GM21619 (cell line): ENCODE results near the gene ABCA1.
"Not testable (repeated sequence)": the region's sequence is repeated elsewhere in the genome, so short reads cannot be mapped to it uniquely, and the experiment has no call there.

Experiments used
- ATAC-seq: cut with Tn5 transposase; IDR thresholded peaks from one replicate; pipeline ENCODE4 v1.9.1; 2021; ENCODE audit not compliant: unreplicated experiment

The ABCA1 gene

DNA sequence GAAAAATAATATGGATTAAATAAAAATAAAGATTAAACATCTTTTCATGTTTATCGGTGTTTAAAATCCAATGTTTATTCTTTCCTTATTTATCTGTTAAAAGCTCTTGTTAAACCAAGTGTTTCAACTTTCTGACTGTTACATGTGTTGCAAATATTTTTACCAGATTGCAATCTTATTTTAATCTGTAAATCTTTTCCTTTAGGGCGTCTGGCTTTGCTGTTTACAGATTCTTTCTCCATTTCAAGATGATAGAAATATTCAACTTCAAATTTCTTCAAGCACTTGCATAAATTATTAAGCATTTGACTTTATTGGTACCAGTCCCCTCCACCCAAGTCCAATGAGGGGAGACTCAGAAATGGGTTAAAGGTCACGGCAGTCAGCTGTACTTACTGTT lies 16.9 kb upstream of the ABCA1 start:
- no peak for ATAC-seq

DNA sequence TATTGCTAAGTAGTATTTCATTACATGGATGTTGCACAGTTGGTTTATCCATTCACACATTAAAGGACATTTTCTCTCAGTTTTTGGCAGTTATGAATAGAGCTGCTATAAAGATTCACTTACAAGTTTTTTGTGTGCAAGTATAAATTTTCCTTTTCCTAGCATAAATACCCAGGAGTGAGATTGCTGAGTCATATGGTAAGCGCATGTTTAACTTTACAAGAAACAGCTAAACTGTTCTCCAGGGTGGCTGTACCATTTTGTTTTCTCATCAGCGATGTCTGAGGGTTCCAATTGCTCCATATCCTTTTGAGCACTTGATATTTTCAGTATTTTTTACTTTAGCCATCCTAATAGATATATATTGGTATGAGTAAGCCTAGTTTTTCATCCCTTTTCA lies 16.4 kb upstream of the ABCA1 start:
- ATAC-seq: no peak

DNA sequence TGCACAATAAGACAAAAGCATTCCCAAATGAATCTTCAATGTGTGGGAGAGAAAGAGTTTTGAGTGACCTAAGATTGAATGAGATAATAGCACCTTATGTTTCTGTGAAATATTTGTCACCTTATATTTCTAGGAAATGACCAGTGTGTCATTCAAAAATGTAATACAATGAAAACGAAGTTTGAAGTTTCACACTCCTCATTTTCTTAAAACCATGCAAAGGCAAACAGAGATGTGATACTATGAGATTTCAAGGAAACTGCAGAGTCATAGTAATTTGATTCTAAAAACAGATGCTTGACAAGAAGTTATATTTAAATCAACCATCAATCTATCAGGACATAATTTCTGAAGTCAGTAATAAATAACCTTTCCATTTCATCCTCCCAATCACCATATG lies 13.6 kb upstream of the ABCA1 start:
- ATAC-seq: no peak

DNA sequence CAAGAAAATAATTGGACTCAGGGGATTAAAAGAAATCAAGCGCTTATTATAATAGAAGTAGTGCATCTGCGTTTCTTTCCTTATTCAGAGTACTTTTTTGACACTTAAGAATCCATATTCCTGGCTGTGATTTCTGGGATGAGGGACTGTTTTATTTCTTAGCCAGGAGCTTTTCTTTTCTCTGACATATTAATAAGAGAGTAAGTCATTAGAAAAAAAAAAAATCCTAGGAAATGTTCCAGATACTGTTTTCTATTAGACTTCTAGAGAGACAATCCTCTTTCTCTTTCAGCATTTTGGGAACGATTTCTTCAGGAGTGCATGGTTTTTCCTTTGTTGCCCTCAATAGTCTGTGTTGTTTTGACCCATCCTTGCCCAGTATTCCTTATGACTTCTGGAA lies 8.3 kb upstream of the ABCA1 start:
- no peak for ATAC-seq

DNA sequence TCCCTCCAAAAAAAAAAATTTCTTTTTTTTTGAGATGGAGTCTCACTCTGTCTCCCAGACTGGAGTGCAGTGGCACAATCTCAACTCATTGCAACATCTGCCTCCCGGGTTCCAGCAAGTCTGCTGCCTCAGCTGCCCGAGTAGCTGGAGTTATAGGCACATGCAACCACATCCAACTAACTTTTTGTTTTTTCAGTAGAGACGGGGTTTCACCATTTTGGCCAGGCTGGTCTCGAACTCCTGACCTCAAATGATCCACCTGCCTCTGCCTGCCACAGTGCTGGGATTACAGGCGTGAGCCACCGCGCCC lies 7.5 kb upstream of the ABCA1 start:
- ATAC-seq: not testable (repeated sequence)

DNA sequence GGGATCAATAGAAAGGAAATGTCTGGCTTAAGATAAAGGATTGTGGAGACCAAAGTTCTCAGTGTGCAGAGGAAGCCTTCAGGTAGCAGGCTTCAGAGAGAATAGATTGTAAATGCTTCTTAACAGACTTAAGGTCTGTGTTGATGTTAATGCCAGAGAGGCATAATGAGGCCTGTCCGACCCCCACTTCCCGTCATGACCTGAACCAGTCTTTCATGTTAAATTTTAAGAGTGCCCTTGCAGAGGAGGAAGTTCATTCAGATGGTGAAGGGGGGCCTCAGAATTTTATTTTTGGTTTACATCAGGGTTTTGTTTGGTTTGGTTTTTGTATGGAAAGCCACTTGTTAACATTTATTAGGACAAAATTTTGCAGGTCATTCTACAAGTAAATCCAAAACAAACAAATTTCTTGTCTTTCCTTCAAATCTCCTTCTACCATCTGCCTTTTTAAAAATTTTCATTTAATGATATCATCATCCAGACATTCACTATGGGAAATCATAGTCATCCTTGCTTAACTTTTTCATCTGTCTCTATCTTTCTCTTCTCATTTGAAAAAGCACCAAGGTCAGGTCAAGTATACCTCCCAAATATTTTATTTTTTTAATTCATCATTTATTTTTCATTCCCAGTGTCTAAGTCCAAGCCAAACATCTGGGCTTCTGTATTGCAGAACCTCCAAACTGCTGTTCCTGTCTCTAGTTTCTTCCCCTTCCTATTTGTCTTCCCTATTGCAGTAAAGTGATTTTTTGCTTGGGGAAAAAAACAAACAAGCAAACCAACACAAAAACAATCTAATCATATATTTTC lies 6.9 kb upstream of the ABCA1 start:
- ATAC-seq: no peak

DNA sequence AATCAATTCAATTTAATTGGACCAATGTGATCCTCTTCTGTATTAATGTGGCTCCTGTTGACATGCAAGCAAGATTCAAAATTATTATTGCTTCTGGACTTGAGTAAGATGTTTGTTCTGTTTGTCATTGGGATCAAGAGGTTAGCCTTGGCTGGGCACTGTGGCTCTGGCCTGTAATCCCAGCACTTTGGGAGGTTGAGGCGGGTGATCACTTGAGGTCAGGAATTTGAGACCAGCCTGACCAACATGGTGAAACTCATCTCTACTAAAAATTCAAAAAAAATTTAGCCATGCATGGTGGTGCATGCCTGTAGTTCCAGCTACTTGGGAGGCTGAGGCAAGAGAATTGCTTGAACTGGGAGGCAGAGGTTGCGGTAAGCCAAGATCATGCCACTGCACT lies 5.1 kb upstream of the ABCA1 start:
- ATAC-seq: not testable (repeated sequence)

DNA sequence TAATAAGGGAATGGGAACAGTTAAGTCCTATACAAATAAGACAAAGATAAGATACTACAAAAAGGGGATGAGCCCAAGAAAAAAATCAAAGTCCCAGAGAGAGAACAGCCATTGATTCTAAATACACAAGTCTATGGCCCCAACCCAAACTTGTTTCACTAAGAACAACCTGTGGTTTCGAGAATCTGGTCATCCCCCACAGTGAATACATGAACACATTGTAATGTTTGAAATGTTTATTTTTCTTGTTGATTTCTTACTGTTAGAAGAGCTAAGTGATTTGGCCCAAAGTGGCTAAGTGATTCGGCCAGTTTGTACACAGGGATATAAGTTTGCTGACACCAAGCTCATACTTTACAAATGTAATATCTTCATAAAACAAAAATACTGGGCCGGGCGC lies 3.3 kb upstream of the ABCA1 start:
- ATAC-seq: no peak

DNA sequence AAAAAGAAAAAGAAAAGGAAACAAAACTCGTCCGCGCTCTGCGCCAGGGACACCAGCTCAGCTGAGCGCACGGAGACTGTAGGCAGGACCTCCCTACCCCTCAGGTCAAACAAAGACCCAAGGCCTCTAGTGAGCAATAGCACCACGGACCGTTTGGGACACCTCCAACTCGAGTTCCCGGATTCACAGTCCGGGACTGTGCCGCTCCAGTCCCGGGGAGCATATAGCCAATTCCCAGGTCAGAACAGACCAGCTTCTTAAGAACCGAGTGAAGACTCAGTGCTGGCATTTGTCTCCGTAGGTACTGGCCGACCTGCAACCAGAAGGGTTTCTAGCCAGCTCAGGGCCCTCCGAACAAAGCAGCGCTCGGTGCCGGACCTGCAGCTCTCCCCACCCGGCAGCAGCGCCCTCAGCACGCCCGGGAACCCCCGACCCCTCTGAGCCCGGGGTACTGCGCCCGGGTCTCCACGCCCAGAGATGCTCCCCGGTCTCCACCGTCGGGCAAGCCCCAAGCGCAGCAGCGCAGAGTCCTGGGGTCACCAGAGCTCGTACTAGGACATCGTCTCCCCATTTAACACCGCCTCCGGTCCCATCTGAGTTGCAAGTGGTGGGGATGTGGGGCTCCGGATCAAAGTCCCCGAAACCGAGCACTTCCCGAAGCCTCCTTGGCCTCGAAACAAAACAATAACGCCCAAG lies 591 bp downstream of the ABCA1 start:
- ATAC-seq: no peak

DNA sequence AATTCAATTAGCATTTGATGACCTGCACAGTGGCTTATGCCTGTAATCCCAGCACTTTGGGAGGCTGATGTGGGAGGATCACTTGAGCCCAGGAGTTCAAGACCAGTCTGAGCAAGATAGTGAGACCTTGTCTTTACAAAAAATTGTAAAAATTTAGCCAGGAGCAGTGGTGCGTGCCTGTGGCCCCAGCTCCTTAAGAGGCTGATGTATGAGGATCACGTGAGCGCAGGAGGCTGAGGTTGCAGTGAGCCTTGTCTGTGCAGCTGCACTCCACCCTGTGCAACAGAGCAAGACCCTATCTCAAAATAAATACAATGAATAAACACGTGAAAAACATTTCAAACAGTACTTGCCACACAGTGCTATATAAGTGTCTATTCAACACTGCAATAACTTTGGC lies 4.2 kb downstream of the ABCA1 start:
- peak; percentile 65 for ATAC-seq

DNA sequence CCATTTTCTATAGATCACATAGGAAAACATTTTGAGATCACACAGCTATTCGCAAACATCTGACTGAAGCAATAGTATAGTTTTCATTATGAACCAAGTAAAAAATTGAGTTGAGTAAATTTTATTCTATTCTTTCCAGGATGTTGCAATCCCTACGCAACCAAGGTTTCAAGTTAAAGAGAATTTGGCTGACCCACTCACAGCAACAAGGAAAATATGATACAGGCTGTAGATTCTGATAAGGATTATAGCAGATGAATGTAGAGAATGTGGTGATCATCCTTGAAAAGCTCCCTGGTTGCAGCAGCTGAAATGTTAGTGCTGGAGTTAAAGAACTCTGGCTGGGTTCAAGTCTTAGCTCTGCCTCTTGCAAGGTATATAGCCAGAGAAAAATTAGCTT lies 4.7 kb downstream of the ABCA1 start:
- no peak for ATAC-seq

DNA sequence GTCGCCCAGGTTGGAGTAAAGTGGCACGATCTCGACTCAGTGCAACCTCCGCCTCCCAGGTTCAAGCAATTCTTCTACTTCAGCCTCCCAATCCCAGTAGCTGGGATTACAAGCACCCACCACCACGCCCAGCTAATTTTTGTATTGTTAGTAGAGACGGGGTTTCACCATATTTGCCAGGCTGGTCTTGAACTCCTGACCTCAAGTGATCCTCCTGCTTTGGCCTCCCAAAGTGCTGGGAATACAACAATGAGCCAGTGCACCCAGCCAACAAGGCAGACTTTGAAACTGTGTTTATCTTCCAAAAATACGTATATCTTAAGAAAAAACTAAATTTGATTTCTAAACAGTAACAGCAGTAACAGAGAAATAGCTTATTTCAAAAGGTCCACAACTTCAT lies 5.2 kb downstream of the ABCA1 start:
- ATAC-seq: not testable (repeated sequence)

DNA sequence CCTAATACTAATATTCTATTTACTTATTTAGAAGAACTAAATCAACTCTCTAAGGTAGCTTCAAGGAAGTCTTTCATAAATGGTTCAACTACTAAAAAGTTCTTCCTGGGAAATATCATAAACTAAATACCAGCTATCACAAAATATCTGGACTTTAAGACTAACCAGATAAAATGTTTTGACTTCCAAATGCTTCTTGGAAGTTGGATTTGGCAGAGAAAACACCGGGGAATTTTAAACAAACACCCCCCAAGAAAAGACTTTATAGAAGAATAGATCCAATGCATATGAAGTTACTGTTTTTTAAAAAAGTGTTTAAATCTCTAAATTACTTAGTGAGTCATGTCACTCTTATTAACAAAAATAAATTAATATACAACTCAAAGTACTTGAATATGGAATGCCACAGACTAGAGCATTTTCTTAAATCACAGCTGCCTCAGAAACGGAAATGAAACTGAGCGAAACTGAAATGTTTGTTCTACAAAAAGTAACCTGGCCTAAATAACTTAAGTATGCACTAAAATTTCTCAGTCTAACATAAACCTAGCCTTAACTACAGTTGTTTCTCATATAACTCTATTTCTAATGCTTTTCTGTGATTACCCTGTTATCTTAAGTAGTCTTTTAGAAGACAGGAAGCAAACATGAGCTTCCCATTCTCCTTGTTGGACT lies 6.8 kb downstream of the ABCA1 start:
- peak; percentile 53 for ATAC-seq

DNA sequence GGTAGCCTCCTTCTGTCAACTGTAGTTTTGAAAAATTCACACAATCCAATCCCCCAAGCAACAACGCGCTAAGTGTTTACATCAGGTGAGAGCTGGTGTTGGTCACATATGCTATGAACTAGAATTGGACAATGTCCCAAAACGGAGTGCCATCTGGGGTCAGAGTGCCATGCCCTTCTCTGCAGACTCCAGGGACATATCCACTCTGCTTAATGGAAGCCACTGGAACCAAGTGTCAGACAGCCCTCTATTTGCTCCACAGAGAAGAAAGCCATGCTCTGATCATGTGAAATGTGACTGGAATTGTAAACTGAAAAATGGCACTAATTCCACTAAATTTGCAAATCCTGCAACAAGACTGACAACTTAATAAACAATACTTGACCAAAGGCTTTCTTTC lies 12.2 kb downstream of the ABCA1 start:
- ATAC-seq: no peak

DNA sequence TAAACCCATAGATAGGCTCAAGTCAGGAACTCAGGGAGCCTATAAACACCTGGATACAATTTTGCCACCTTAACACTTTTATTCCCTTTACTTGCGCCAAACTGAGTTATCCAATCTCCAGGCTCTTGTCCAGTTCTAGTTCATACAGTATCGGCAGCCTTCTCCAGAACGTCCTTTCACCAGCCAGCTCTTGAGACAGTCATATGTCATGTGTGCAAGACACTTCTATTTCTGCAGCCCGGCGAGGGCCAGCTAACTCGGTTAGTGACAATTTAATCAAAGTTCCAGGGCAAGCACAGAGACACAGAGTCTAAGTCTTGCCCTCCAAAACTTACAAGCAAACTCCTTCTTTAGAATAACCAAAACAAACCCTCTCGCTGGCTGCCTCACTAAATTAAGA lies 12.9 kb downstream of the ABCA1 start:
- no peak for ATAC-seq

DNA sequence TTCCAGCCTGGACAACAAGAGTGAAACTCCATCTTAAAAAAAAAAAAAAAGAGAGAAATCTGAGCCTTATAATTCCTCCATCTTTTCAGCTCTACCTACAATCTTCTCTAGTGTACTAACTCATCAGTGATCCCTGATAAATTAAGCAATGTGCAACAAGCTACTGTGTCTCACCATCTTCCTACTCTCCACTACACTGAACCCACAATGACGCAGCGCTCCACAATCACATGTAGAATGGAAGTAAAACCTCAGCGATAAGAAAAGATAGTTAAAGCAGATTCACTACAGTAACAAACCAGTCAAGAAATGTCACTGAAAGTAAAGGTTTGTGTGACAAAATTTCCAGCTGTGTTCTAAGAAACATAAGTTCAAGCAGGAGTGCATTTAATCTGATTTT lies 13.5 kb downstream of the ABCA1 start:
- ATAC-seq: no peak

DNA sequence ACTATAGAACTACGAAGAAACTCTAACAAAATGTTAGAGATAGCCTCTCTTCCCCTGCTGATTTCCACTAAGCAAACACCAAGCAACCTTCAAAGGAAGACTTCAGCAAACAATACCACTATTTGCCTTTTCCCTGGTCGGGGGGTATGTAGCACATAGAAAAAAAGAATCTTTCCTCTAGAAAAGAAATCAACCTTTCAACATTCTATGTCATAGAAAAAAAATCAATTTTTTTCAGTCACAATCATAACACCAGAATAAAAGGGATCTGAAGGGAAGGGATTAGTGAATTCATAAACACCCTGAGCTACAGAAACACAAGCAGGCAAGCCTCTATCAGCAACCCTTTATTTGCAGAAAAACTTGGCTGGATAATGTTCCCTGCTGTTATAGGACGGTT lies 15.3 kb downstream of the ABCA1 start:
- ATAC-seq: no peak

DNA sequence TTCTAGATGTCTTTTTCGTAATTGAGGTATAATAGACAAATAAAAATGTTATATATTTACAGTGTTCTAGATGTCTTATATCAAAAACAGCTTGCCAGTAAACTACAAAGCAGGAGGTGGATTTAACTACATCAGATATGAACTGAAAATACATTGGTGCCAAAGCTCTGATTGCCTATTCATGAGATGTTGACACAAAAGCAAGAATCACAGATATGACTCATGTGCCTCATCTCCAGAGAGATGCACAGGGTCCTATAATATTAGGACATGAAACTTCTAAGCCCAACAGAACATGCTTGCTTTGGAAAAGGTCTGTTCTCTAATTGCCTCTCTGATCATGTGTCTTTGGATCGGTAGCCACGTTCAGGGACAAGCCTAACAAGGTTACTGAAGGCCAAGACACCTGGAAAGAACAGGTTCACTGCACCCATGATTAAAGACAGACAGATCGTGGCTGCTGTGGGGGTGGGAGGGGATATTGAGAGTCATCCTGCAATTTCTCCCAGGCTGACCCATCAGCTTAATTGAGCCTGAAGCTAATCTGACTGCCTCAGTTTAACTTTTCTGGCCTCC lies 16.8 kb downstream of the ABCA1 start:
- ATAC-seq: no peak

DNA sequence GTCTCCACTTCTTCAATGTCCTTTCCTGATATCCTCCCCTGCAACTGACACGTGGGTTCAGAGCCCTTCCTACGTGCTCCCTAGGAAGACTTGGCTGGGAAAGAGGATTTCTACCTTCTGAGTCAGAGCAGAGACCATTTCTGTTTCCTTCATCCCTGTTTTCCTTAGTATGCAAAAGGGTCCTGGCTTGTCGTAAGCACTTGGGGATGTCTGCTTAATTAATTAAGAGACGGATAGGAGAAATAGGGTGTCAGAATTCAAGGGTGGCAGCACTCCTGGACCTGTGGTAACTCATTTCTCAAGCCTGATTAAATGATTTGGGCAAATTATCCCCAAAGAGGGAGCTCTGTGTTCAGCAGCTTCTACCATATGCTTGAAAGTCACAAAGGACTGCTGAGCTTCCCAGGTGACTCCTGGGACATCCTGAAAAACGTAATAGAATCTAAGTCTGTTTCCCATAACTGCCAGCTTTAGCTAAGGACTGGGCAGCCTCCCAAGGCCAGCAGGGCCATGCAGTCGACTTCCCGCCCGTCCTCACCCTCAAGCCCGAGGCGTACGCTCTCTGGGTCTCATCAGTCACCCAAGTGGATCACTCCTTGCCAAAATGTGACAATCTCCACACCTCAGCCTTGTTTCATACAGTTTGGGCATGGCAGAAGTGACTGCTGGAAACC lies 20.5 kb downstream of the ABCA1 start:
- no peak for ATAC-seq

DNA sequence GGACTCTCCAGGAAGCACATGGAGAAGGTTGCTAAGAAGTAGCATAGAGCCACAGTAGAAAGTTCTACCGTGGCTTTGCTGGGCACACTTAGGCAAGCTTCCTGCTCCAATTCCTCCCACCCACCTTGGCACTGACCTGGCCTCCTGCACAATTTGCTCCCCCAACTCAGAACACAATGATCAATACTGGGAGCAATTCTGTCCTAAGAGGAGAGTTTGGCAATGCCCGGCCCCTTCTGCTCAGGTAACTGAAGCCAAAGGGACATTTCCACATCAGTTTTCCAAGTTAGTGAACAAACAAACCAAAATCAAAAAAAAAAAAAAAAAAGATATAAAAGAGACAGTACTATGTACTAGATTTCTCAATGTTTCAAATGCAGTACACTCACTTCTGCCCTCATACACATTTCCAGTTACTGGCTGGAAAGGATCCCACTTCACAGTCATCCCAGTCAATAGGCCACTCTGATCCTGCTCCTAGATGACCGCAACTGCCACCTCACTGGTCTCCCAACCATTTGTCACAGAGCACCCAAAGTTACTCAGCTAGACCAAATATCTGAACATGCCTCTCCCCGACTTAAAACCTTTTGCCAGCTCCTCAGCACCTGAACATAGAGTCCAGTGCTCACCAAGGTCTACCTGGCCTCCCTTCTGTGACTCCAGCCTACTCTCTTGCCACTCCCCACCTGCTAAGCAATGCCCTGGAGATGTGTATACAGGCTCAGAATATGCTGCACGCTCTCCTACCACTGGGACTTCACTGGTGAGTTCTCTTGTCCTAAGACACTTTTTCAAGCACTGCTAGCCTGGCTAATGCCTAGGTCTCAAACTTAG lies 21.3 kb downstream of the ABCA1 start:
- ATAC-seq: no peak

DNA sequence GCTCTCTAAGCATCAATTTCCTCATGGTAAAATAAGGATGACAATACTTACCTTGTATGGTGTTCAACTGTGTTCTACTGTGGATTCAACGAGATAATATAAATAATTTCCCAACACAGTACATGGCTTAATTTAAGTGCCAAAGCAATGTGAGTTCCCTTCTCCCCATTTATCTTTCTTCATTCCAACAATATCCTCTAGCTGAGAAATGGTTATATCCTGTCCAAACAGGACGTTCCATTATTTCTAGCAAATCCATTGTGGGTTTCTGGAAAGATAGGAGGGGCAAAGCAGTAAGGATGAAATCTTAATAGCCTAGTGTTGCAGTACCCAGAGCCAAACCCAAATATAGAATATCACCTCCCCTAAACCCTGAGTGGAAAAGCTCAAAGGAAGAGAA lies 22.0 kb downstream of the ABCA1 start:
- ATAC-seq: no peak
